H1 (cell line): ENCODE data around the gene BPIFB3. TPM values are rescaled to one million over a fixed set of nuclear protein-coding genes. Genes with fewer than 3 reads are reported as not detected.

Experiments
- CTCF ChIA-PET: fragments of 300-600 bp; sonication (Branson Sonifier 250); formaldehyde crosslinking; loops from one replicate; lab custom pipeline; 2021; ENCODE audit not compliant: partially characterized antibody; lab: Charles Lee
- POLR2A ChIA-PET: fragments of 300-600 bp; sonication (Branson Sonifier 250); formaldehyde crosslinking; loops from one replicate; lab custom pipeline; 2021; ENCODE audit warnings: inconsistent platforms; ENCODE audit not compliant: partially characterized antibody; lab: Charles Lee
- DNase-seq, 2 experiments: peaks; one replicate each; pipeline versions ENCODE4 v3.0.0 to v3.0.0-alpha.2; 2010 to 2022; ENCODE audit warnings: low spot score in 2 of 2, low read depth in 1 of 2, mixed read lengths in 1 of 2
- FAIRE-seq: peaks from 2 replicates; lab custom pipeline; 2011; peaks lifted over from hg19 to GRCh38; lab: Jason Lieb, UNC
- H2AFZ ChIP-seq: 2 replicates; pipeline ENCODE4 v1.8.1; 2012; ENCODE audit warnings: low read length, inconsistent platforms
- H2AK5ac ChIP-seq: 2 replicates; pipeline ENCODE4 v1.6.1; 2013; ENCODE audit warnings: low read depth, low read length
- H2BK120ac ChIP-seq: replicated peaks from 2 replicates; pipeline ENCODE3; 2013; ENCODE audit warnings: low read depth, low read length, inconsistent platforms
- H2BK12ac ChIP-seq: 2 replicates; pipeline ENCODE4 v1.6.1; 2013; ENCODE audit warnings: low read depth, low read length
- H2BK15ac ChIP-seq: 2 replicates; pipeline ENCODE4 v1.6.1; 2013; ENCODE audit warnings: low read length
- H2BK20ac ChIP-seq: 2 replicates; pipeline ENCODE4 v1.6.1; 2013; ENCODE audit warnings: low read length
- H2BK5ac ChIP-seq: 2 replicates; pipeline ENCODE4 v1.6.1; 2013; ENCODE audit warnings: low read depth, low read length
- H3K14ac ChIP-seq: 2 replicates; pipeline ENCODE4 v1.6.1; 2013; ENCODE audit warnings: inconsistent platforms; ENCODE audit not compliant: insufficient read length
- H3K18ac ChIP-seq: 2 replicates; pipeline ENCODE4 v1.6.1; 2013; ENCODE audit warnings: low read length; ENCODE audit errors: extremely low read depth
- H3K23ac ChIP-seq: 2 replicates; pipeline ENCODE4 v1.6.1; 2013; ENCODE audit warnings: inconsistent platforms; ENCODE audit not compliant: insufficient read length
- H3K23me2 ChIP-seq: 2 replicates; pipeline ENCODE4 v1.6.1; 2013; ENCODE audit warnings: low read depth, low read length
- H3K27ac ChIP-seq: 2 replicates; pipeline ENCODE4 v1.6.1; 2011; ENCODE audit warnings: low read depth, low read length, inconsistent platforms
- H3K27me3 ChIP-seq, 4 experiments: replicated peaks in 1 of 4; 1 replicate in 1 of 4; 2 replicates in 3 of 4; pipeline versions ENCODE4 v1.6.1 to v1.8.1; 2011 to 2013; ENCODE audit warnings: low read length in 3 of 4, mild to moderate bottlenecking in 3 of 4, inconsistent platforms in 2 of 4, mixed read lengths in 2 of 4, moderate library complexity in 1 of 4; ENCODE audit not compliant: control insufficient read depth in 3 of 4, insufficient read depth in 3 of 4; ENCODE audit errors: extremely low read depth in 1 of 4
- H3K36me3 ChIP-seq, 4 experiments: 2 replicates each; pipeline versions ENCODE4 v1.6.1 to v1.8.1; 2011 to 2013; ENCODE audit warnings: mild to moderate bottlenecking in 4 of 4, low read length in 3 of 4, moderate library complexity in 2 of 4, control low read depth in 1 of 4, inconsistent platforms in 1 of 4; ENCODE audit not compliant: insufficient read depth in 4 of 4, control insufficient read depth in 2 of 4
- H3K4ac ChIP-seq: replicated peaks from 2 replicates; pipeline ENCODE3; 2013; ENCODE audit warnings: low read length, low read depth, mixed read lengths, inconsistent platforms; ENCODE audit not compliant: insufficient read length
- H3K4me1 ChIP-seq, 4 experiments: replicated peaks in 1 of 4; 1 replicate in 1 of 4; 2 replicates in 3 of 4; pipeline versions ENCODE4 v1.6.1 to v1.8.1; 2011 to 2013; ENCODE audit warnings: low read length in 3 of 4, inconsistent platforms in 2 of 4, mixed read lengths in 1 of 4; ENCODE audit not compliant: insufficient read depth in 4 of 4, control insufficient read depth in 3 of 4
- H3K4me2 ChIP-seq, 2 experiments: 2 replicates each; pipeline versions ENCODE4 v1.6.1 to v1.8.1; 2011 to 2013; ENCODE audit warnings: low read depth in 2 of 2, low read length in 2 of 2, control low read depth in 1 of 2, inconsistent platforms in 1 of 2, mild to moderate bottlenecking in 1 of 2; ENCODE audit not compliant: insufficient read depth in 1 of 2
- H3K4me3 ChIP-seq, 4 experiments: fragments of 200-600, 300-600 bp in 1 of 4; sonication (generic), shearing (Covaris generic), sonication (Bioruptor Twin) in 1 of 4; 2 replicates each; pipeline versions ENCODE4 v1.5.1 to v1.8.1; 2011 to 2016; ENCODE audit warnings: low read length in 4 of 4, low read depth in 3 of 4, control low read depth in 2 of 4, inconsistent platforms in 2 of 4, mild to moderate bottlenecking in 2 of 4, mixed read lengths in 1 of 4, moderate library complexity in 1 of 4; ENCODE audit not compliant: insufficient read depth in 2 of 4; ENCODE audit errors: extremely low read depth in 1 of 4
- H3K56ac ChIP-seq: replicated peaks from 2 replicates; pipeline ENCODE3; 2013; ENCODE audit warnings: low read depth, mild to moderate bottlenecking, mixed read lengths, low read length, inconsistent platforms; ENCODE audit not compliant: insufficient read length
- H3K79me1 ChIP-seq: 2 replicates; pipeline ENCODE4 v1.6.1; 2013; ENCODE audit warnings: low read depth, low read length, control low read depth
- H3K79me2 ChIP-seq, 2 experiments: 2 replicates each; pipeline versions ENCODE4 v1.6.1 to v1.8.1; 2012 to 2013; ENCODE audit warnings: low read length in 2 of 2, mild to moderate bottlenecking in 2 of 2, inconsistent platforms in 1 of 2; ENCODE audit not compliant: insufficient read depth in 2 of 2, control insufficient read depth in 1 of 2
- H3K9ac ChIP-seq, 4 experiments: replicated peaks in 1 of 4; 1 replicate in 1 of 4; 2 replicates in 3 of 4; pipeline versions ENCODE4 v1.6.1 to v1.8.1; 2011 to 2013; ENCODE audit warnings: low read depth in 3 of 4, low read length in 3 of 4, control low read depth in 2 of 4, mild to moderate bottlenecking in 2 of 4, moderate library complexity in 2 of 4, inconsistent platforms in 1 of 4; ENCODE audit errors: extremely low read depth in 1 of 4
- H3K9me3 ChIP-seq, 2 experiments: 2 replicates each; pipeline versions ENCODE4 v1.6.1 to v1.8.1; 2012 to 2013; ENCODE audit warnings: mild to moderate bottlenecking in 2 of 2, moderate library complexity in 2 of 2, control low read depth in 1 of 2, inconsistent platforms in 1 of 2, low read depth in 1 of 2, low read length in 1 of 2, mixed read lengths in 1 of 2; ENCODE audit not compliant: insufficient read depth in 2 of 2
- H4K20me1 ChIP-seq, 2 experiments: replicated peaks in 1 of 2; 2 replicates each; pipeline versions ENCODE3 to v1.8.1; 2011 to 2013; ENCODE audit warnings: inconsistent platforms in 2 of 2, low read length in 2 of 2, mild to moderate bottlenecking in 1 of 2; ENCODE audit not compliant: insufficient read depth in 2 of 2, control insufficient read depth in 1 of 2
- H4K5ac ChIP-seq: 2 replicates; pipeline ENCODE4 v1.6.1; 2013; ENCODE audit warnings: low read length, low read depth, mixed read lengths, inconsistent platforms; ENCODE audit not compliant: insufficient read length
- H4K8ac ChIP-seq: 2 replicates; pipeline ENCODE4 v1.8.0; 2013; ENCODE audit warnings: mild to moderate bottlenecking, moderate library complexity, low read length, inconsistent platforms; ENCODE audit not compliant: insufficient read depth; ENCODE audit errors: extremely low read depth
- H4K91ac ChIP-seq: replicated peaks from 2 replicates; pipeline ENCODE3; 2013; ENCODE audit warnings: low read length, mixed read lengths, inconsistent platforms; ENCODE audit not compliant: insufficient read length
- CBX5 ChIP-seq: fragments of 300-800, 300-1000 bp; sonication (generic); IDR thresholded peaks from 2 replicates; pipeline ENCODE4 v1.7.1; 2016; ENCODE audit warnings: antibody characterized with exemption, low read length, low read depth
- CBX8 ChIP-seq: fragments of 300-800, 300-1000 bp; sonication (generic); IDR thresholded peaks from 2 replicates; pipeline ENCODE4 v1.7.1; 2016; ENCODE audit warnings: low read depth, low read length, borderline replicate concordance
- KDM5A ChIP-seq: fragments of 200-600 bp; IDR thresholded peaks from 2 replicates; pipeline ENCODE4 v1.7.1; 2012; ENCODE audit warnings: mild to moderate bottlenecking, low read length, inconsistent platforms, mixed read lengths
- RFX5 ChIP-seq: IDR thresholded peaks from 2 replicates; pipeline ENCODE4 v1.6.1; 2011; ENCODE audit warnings: low read depth, low read length, improper control_type of control experiment, borderline replicate concordance
- SIX5 ChIP-seq: IDR thresholded peaks from 2 replicates; pipeline ENCODE4 v1.6.1; 2011; ENCODE audit warnings: mild to moderate bottlenecking, low read depth, low read length
- SP2 ChIP-seq: IDR thresholded peaks from 2 replicates; pipeline ENCODE4 v1.6.1; 2012; ENCODE audit warnings: mild to moderate bottlenecking, low read length, inconsistent platforms
- TAF1 ChIP-seq: IDR thresholded peaks from 2 replicates; pipeline ENCODE4 v1.6.1; 2011; ENCODE audit warnings: mild to moderate bottlenecking, low read depth, low read length
- TAF7 ChIP-seq: optimal IDR thresholded peaks from 2 replicates; pipeline ENCODE3; 2011; ENCODE audit warnings: low read depth, mild to moderate bottlenecking, inconsistent platforms, low read length, moderate library complexity, borderline replicate concordance
- WGBS, 2 experiments: shearing (Covaris generic) in 1 of 2; methylation state at CpG; one replicate each; pipeline versions ENCODE4 v1.1.6 to v1.1.7; 2013 to 2015; ENCODE audit warnings: low lambda C conversion rate in 2 of 2, mixed read lengths in 2 of 2, inconsistent platforms in 1 of 2, low coverage in 1 of 2, missing lambda C conversion rate in 1 of 2; ENCODE audit not compliant: insufficient replicate concordance in 2 of 2, insufficient coverage in 1 of 2, insufficient read length in 1 of 2; ENCODE audit errors: extremely low coverage in 1 of 2, missing lambda C conversion rate in 1 of 2; 5-methylcytosine and 5-hydroxymethylcytosine counted together
- polyA plus RNA-seq, 7 experiments: library from polyadenylated mRNA; depleted of rRNA in 3 of 7; stranded (reverse) in 5 of 7; unstranded in 2 of 7; fragments of >200 nt in 5 of 7; fragments of 200-250 nt in 2 of 7; gene quantifications; 1 replicate in 5 of 7; 2 replicates in 1 of 7; 4 replicates in 1 of 7; pipeline versions ENCODE4 v1.2.1 to v1.2.3, GENCODE V29; 2011 to 2013; ENCODE audit warnings: missing spikeins in 2 of 7, mixed read lengths in 2 of 7
- total RNA-seq: library from RNA; stranded (reverse); fragmentation: NEBNext Ultra II Directional; extraction: Animal tissue kit (Norgen Biotek cat#: 25700); gene quantifications from 2 replicates; pipeline ENCODE4 v1.2.1, GENCODE V29; 2021
- TF ChIP-seq, protein P1 (sequence below): IDR thresholded peaks from 2 replicates; pipeline ENCODE4 v1.6.1; 2011; ENCODE audit warnings: low read length, improper control_type of control experiment

Gene BPIFB3
- total and polyA plus RNA-seq, 2 of the 8 experiments (the other 6 are each of a cell fraction or from before 2014, with no cell fraction given): not detected

DNA sequence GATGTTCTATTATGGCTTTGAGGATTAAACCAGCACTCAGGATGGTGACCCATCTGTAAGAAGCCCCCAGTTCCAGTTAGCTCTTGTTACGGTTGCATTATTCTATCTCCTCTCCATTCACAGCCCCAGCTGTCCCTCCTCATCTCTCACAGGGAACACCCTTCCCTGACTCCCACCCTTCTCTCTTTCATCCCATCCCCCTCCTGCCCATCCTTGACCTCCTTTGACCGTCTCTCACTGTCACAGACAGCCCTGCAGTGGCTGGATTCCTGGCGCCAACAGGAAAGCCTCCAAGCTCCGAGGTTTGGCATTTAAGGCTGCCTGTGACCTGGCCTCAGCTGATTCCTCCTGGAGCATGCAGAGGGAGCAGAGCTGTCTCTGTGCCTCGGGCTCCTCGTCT lies 21.6 kb downstream of the BPIFB3 start:
- H3K36me3 ChIP-seq: no peaks in the 10 kb centered on the region
- POLR2A ChIA-PET: no interaction called here
- H4K5ac ChIP-seq: no peak overlapping the region
- CTCF ChIA-PET: interaction anchor here (0.6 to 1.4 kb wide), 2 partner anchors 166 to 249 kb away, joined by 3 read pairs; no protein-coding TSS in a partner anchor
- H3K9me3 ChIP-seq: no peaks in the 10 kb centered on the region
- H4K8ac ChIP-seq: no peak overlapping the region
- H3K18ac ChIP-seq: no peak overlapping the region; the same call in 1 of the 2 replicates
- no peak overlapping the region for H2BK5ac ChIP-seq
- H4K91ac ChIP-seq: no peak overlapping the region
- H2BK20ac ChIP-seq: no peak overlapping the region
- no peaks in the 10 kb centered on the region for H3K79me2 ChIP-seq
- H2AK5ac ChIP-seq: no peak overlapping the region
- FAIRE-seq: no peak
- H4K20me1 ChIP-seq: peaks cover 0 to 2% of the 10 kb centered on the region in 2 experiments
- 73% methylated on average over 6 of the region's 6 CpGs; no CpG with 5 or more reads in 1 of the 2 experiments for WGBS, 2 experiments
- H3K4me2 ChIP-seq: no peak overlapping the region
- no peak overlapping the region for H3K9ac ChIP-seq
- H3K4me1 ChIP-seq: no peaks in the 10 kb centered on the region
- H3K14ac ChIP-seq: no peak overlapping the region
- H3K4me3 ChIP-seq: no peak overlapping the region
- no peak overlapping the region for H2BK120ac ChIP-seq
- DNase-seq: no peak
- no peak overlapping the region for H3K56ac ChIP-seq
- no peaks in the 10 kb centered on the region for H3K79me1 ChIP-seq
- H2BK12ac ChIP-seq: no peak overlapping the region
- H3K27ac ChIP-seq: no peak overlapping the region
- no peaks in the 10 kb centered on the region for H3K27me3 ChIP-seq
- peaks cover 5% of the 10 kb centered on the region; the same call in 1 of the 2 replicates for H3K23me2 ChIP-seq
- no peak overlapping the region for H3K4ac ChIP-seq
- H2BK15ac ChIP-seq: no peak overlapping the region
- no peak overlapping the region for H3K23ac ChIP-seq
- no peak overlapping the region for H2AFZ ChIP-seq
- TF ChIP-seq CBX5 (no peak), RFX5 (no peak), TAF7 (no peak), SP2 (no peak), KDM5A (no peak), SIX5 (no peak), CBX8 (no peak), TAF1 (no peak)
- TF ChIP-seq, protein P1, sequence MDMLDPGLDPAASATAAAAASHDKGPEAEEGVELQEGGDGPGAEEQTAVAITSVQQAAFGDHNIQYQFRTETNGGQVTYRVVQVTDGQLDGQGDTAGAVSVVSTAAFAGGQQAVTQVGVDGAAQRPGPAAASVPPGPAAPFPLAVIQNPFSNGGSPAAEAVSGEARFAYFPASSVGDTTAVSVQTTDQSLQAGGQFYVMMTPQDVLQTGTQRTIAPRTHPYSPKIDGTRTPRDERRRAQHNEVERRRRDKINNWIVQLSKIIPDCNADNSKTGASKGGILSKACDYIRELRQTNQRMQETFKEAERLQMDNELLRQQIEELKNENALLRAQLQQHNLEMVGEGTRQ: no peak
